A673 (cell line): Measurements from ENCODE around the gene NADK2. TPM values are rescaled to one million over a fixed set of nuclear protein-coding genes. Genes with fewer than 3 reads are reported as not detected.

Source experiments
- BruUV-seq: library from RNA; stranded (reverse); fragments of 400-500 nt; replicated peaks from 2 replicates; lab custom pipeline; 2021; lab: Mats Ljungman, UMichigan
- CTCF ChIA-PET: fragments of 300-600 bp; sonication (Branson Sonifier 250); formaldehyde crosslinking; loops from one replicate; lab custom pipeline; 2022; ENCODE audit warnings: antibody characterized with exemption; lab: Charles Lee
- POLR2A ChIA-PET: fragments of 300-600 bp; sonication (Branson Sonifier 250); formaldehyde crosslinking; loops from one replicate; lab custom pipeline; 2022; ENCODE audit warnings: antibody characterized with exemption; ENCODE audit not compliant: low non-redundant PET; lab: Charles Lee
- DNase-seq: peaks from one replicate; pipeline ENCODE4 v3.0.0-alpha.2; 2015; ENCODE audit warnings: low spot score
- H3K27ac ChIP-seq: fragments of 200-600 bp; sonication (generic); 2 replicates; pipeline ENCODE4 v1.5.1; 2016; ENCODE audit warnings: mixed run types, low read depth, mild to moderate bottlenecking, mixed read lengths, antibody characterized with exemption, low read length; ENCODE audit not compliant: poor library complexity, severe bottlenecking
- H3K27me3 ChIP-seq: fragments of 200-600 bp; sonication (generic); replicated peaks from 2 replicates; pipeline ENCODE4 v1.6.1; 2017; ENCODE audit warnings: mixed run types, low read depth, mild to moderate bottlenecking, mixed read lengths, antibody characterized with exemption, low read length; ENCODE audit not compliant: insufficient read depth, poor library complexity
- H3K36me3 ChIP-seq: fragments of 200-600 bp; sonication (generic); 2 replicates; pipeline ENCODE4 v1.6.1; 2016; ENCODE audit warnings: mixed run types, mild to moderate bottlenecking, mixed read lengths, antibody characterized with exemption, low read length; ENCODE audit not compliant: insufficient read depth, poor library complexity, severe bottlenecking
- H3K4me1 ChIP-seq: fragments of 200-600 bp; sonication (generic); 2 replicates; pipeline ENCODE4 v1.6.1; 2017; ENCODE audit warnings: mixed run types, mild to moderate bottlenecking, mixed read lengths, antibody characterized with exemption, low read length; ENCODE audit not compliant: insufficient read depth, poor library complexity, severe bottlenecking
- H3K4me3 ChIP-seq: fragments of 200-600 bp; sonication (generic); 2 replicates; pipeline ENCODE4 v1.5.1; 2016; ENCODE audit warnings: low read depth, mixed run types, mild to moderate bottlenecking, mixed read lengths, low read length; ENCODE audit not compliant: poor library complexity, severe bottlenecking
- H3K9me3 ChIP-seq: fragments of 200-600 bp; sonication (generic); 2 replicates; pipeline ENCODE4 v1.6.1; 2016; ENCODE audit warnings: mixed run types, low read depth, mild to moderate bottlenecking, mixed read lengths, antibody characterized with exemption, low read length; ENCODE audit not compliant: poor library complexity, severe bottlenecking
- CTCF ChIP-seq: fragments of 300-800, 200-600 bp; sonication (generic); conservative IDR thresholded peaks from 2 replicates; pipeline ENCODE4 v1.5.1; 2017; ENCODE audit warnings: low read depth, mild to moderate bottlenecking, antibody characterized with exemption, low read length, moderate library complexity, mixed read lengths
- EZH2 ChIP-seq: fragments of 200-600 bp; sonication (generic); IDR thresholded peaks from 2 replicates; pipeline ENCODE4 v1.6.1; 2017; ENCODE audit warnings: borderline replicate concordance, low read depth, mild to moderate bottlenecking, mixed read lengths, antibody characterized with exemption, low read length; ENCODE audit not compliant: poor library complexity, severe bottlenecking
- intact Hi-C: fragments of 100-400 bp; cut with micrococcal nuclease; formaldehyde crosslinking; loops from one replicate; pipeline ENCODE4 v1.10.0; 2022; ENCODE audit not compliant: unreplicated experiment
- total RNA-seq: library from RNA; stranded (reverse); gene quantifications from 2 replicates; pipeline ENCODE4 v1.2.3, GENCODE V29; 2021

The NADK2 gene
- total RNA-seq, 1 experiment from 2014 or later = 31.6 TPM

- no peak for DNase-seq
- H3K36me3 ChIP-seq = no peaks in the 10 kb centered on the region
- intact Hi-C loops = loop anchor here (5.0 kb wide), 1 partner anchor 172 kb away; the partner anchor contains the start of gene UGT3A2
- peak overlapping the region; percentile 92 for H3K27ac ChIP-seq
- TSS peak; percentile 39 for BruUV-seq
- CTCF ChIA-PET = no interaction called here
- H3K9me3 ChIP-seq = no peaks in the 10 kb centered on the region
- POLR2A ChIA-PET = no interaction called here
- peak overlapping the region; percentile 84 for H3K4me3 ChIP-seq
- H3K4me1 ChIP-seq = peaks cover 32% of the 10 kb centered on the region
- no peaks in the 10 kb centered on the region for H3K27me3 ChIP-seq
- TF ChIP-seq EZH2 = no peak
- TF ChIP-seq CTCF = no peak
Measured at GRCh38 chr5:36239370-36240293, 2.1 kb downstream of the NADK2 start.

GRCh38 chr5:36238502-36239295 lies 3.0 kb downstream of the NADK2 start:
- no TSS peak for BruUV-seq
- Histone ChIP-seq H3K4me3 (no peak overlapping the region), H3K36me3 (no peaks in the 10 kb centered on the region), H3K4me1 (peaks cover 32% of the 10 kb centered on the region), H3K9me3 (no peaks in the 10 kb centered on the region), H3K27me3 (no peaks in the 10 kb centered on the region), H3K27ac (no peak overlapping the region)
- DNase-seq = no peak
- intact Hi-C loops = no loop called here
- ChIA-PET POLR2A (no interaction called here), CTCF (no interaction called here)
- no peak for TF ChIP-seq CTCF
- TF ChIP-seq EZH2 = no peak

GRCh38 chr5:36237751-36238150 lies 4.0 kb downstream of the NADK2 start:
- no peak for DNase-seq
- ChIA-PET POLR2A (no interaction called here), CTCF (no interaction called here)
- intact Hi-C loops = no loop called here
- H3K27ac ChIP-seq = no peak overlapping the region
- H3K4me1 ChIP-seq = peaks cover 32% of the 10 kb centered on the region
- H3K9me3 ChIP-seq = no peaks in the 10 kb centered on the region
- TF ChIP-seq EZH2 (no peak), CTCF (no peak)
- H3K4me3 ChIP-seq = no peak overlapping the region
- BruUV-seq = no TSS peak
- H3K36me3 ChIP-seq = no peaks in the 10 kb centered on the region
- H3K27me3 ChIP-seq = no peaks in the 10 kb centered on the region
